ENCODE results near the gene NSD1. TPM values are rescaled to one million over a fixed set of nuclear protein-coding genes. Genes with fewer than 3 reads are reported as not detected.

NSD1 gene
- 10 to 100 TPM; 62.6 to 80.5 TPM for total RNA-seq

- ATAC-seq (peak; percentile 79 to 85), DNase-seq (ENCODE audit: low spot score in 2 of 2) (peak; percentile 94 to 95)
- H3K36me3 Mint-ChIP-seq = peaks cover 15 to 28% of the 10 kb centered on the region in 2 donors
- peak within 1 kb of the TSS; percentile 89 to 97 for H3K27ac Mint-ChIP-seq
- H3K9me3 Mint-ChIP-seq = no peaks in the 10 kb centered on the region
Measured at GRCh38 chr5:177133096-177133852, at the start of gene NSD1. Gene NSD1 (plus strand): TSS chr5:177133773. CDS start chr5:177135104, 1,331 bp downstream.

- H3K9me3 Mint-ChIP-seq = no peaks in the 10 kb centered on the region
- DNase-seq (ENCODE audit: low spot score in 2 of 2) = no peak
- no peak overlapping the region for H3K27ac Mint-ChIP-seq
- H3K36me3 Mint-ChIP-seq = no peaks in the 10 kb centered on the region
- ATAC-seq = no peak
Measured at GRCh38 chr5:177084175-177084574, 49.4 kb upstream of the NSD1 start.

- Mint-ChIP-seq H3K9me3 (no peaks in the 10 kb centered on the region), H3K27ac (no peak overlapping the region)
Measured at GRCh38 chr5:177085985-177086653, 47.5 kb upstream of the NSD1 start.

GRCh38 chr5:177086654-177087397, 46.7 kb upstream of the NSD1 start, which contains the start of gene FGFR4:
Gene FGFR4 (plus strand): TSS chr5:177086915. CDS start chr5:177089603, 2,688 bp downstream.
- Mint-ChIP-seq H3K36me3 (no peaks in the 10 kb centered on the region), H3K9me3 (no peaks in the 10 kb centered on the region), H3K27ac (no peak within 1 kb of the TSS)
- ATAC-seq = peak; percentile 81 to 84
- peak in 1 of 2 donors; percentile 75 for DNase-seq (ENCODE audit: low spot score in 2 of 2)

More at GRCh38 chr5:177085985-177086653, 47.5 kb upstream of the NSD1 start:
- no peak for ATAC-seq
- DNase-seq (ENCODE audit: low spot score in 2 of 2) = peak in 1 of 2 donors; percentile 17
- no peaks in the 10 kb centered on the region for H3K36me3 Mint-ChIP-seq

- H3K27ac Mint-ChIP-seq = no peak overlapping the region
- ATAC-seq (no peak), DNase-seq (ENCODE audit: low spot score in 2 of 2) (no peak)
- no peaks in the 10 kb centered on the region for H3K36me3 Mint-ChIP-seq
- H3K9me3 Mint-ChIP-seq = no peaks in the 10 kb centered on the region
Measured at GRCh38 chr5:177087398-177088005, 46.1 kb upstream of the NSD1 start.

GRCh38 chr5:177089127-177089526, 44.4 kb upstream of the NSD1 start:
- no peak for DNase-seq (ENCODE audit: low spot score in 2 of 2)
- ATAC-seq = no peak
- Mint-ChIP-seq H3K36me3 (no peaks in the 10 kb centered on the region), H3K27ac (no peak overlapping the region), H3K9me3 (no peaks in the 10 kb centered on the region)

GRCh38 chr5:177089825-177090641, 43.5 kb upstream of the NSD1 start:
- no peaks in the 10 kb centered on the region for H3K9me3 Mint-ChIP-seq
- no peak overlapping the region for H3K27ac Mint-ChIP-seq
- no peak for DNase-seq (ENCODE audit: low spot score in 2 of 2)
- H3K36me3 Mint-ChIP-seq = no peaks in the 10 kb centered on the region
- no peak for ATAC-seq

GRCh38 chr5:177090813-177091212, 42.8 kb upstream of the NSD1 start:
- Mint-ChIP-seq H3K27ac (no peak overlapping the region), H3K36me3 (no peaks in the 10 kb centered on the region), H3K9me3 (no peaks in the 10 kb centered on the region)
- ATAC-seq (no peak), DNase-seq (ENCODE audit: low spot score in 2 of 2) (no peak)

- H3K36me3 Mint-ChIP-seq = no peaks in the 10 kb centered on the region
- no peak for ATAC-seq
Measured at GRCh38 chr5:177091232-177091631, 42.3 kb upstream of the NSD1 start.

GRCh38 chr5:177092178-177093081, 41.1 kb upstream of the NSD1 start:
- Mint-ChIP-seq H3K27ac (no peak overlapping the region), H3K9me3 (no peaks in the 10 kb centered on the region), H3K36me3 (no peaks in the 10 kb centered on the region)
- DNase-seq (ENCODE audit: low spot score in 2 of 2) (no peak), ATAC-seq (no peak)

More at GRCh38 chr5:177091232-177091631, 42.3 kb upstream of the NSD1 start:
- Mint-ChIP-seq H3K27ac (no peak overlapping the region), H3K9me3 (no peaks in the 10 kb centered on the region)
- no peak for DNase-seq (ENCODE audit: low spot score in 2 of 2)

GRCh38 chr5:177093082-177093712, 40.4 kb upstream of the NSD1 start:
- Mint-ChIP-seq H3K27ac (no peak overlapping the region), H3K36me3 (no peaks in the 10 kb centered on the region), H3K9me3 (no peaks in the 10 kb centered on the region)
- ATAC-seq (no peak), DNase-seq (ENCODE audit: low spot score in 2 of 2) (no peak)

GRCh38 chr5:177093803-177094202, 39.8 kb upstream of the NSD1 start:
- no peaks in the 10 kb centered on the region for H3K9me3 Mint-ChIP-seq
- DNase-seq (ENCODE audit: low spot score in 2 of 2) (no peak), ATAC-seq (no peak)
- H3K36me3 Mint-ChIP-seq = no peaks in the 10 kb centered on the region
- no peak overlapping the region for H3K27ac Mint-ChIP-seq

- Mint-ChIP-seq H3K36me3 (no peaks in the 10 kb centered on the region), H3K9me3 (no peaks in the 10 kb centered on the region)
Measured at GRCh38 chr5:177094224-177095087, 39.1 kb upstream of the NSD1 start.

GRCh38 chr5:177095088-177095669, 38.4 kb upstream of the NSD1 start:
- H3K9me3 Mint-ChIP-seq = no peaks in the 10 kb centered on the region
- H3K27ac Mint-ChIP-seq = no peak overlapping the region
- DNase-seq (ENCODE audit: low spot score in 2 of 2) (no peak), ATAC-seq (no peak)
- no peaks in the 10 kb centered on the region for H3K36me3 Mint-ChIP-seq

More at GRCh38 chr5:177094224-177095087, 39.1 kb upstream of the NSD1 start:
- DNase-seq (ENCODE audit: low spot score in 2 of 2) (no peak), ATAC-seq (no peak)
- peak overlapping the region in 1 of 2 donors; percentile 65 for H3K27ac Mint-ChIP-seq

All from activated naive CD4-positive, alpha-beta T cell treated with anti-CD3 and anti-CD28 coated beads, Interleukin-2, amount 50 U/mL, for 72 hours (primary cell).